Measurements from ENCODE around the gene EEF2K. TPM values are rescaled to one million over a fixed set of nuclear protein-coding genes. Genes with fewer than 3 reads are reported as not detected.

EEF2K gene
- total and polyA plus RNA-seq, 2 of the 13 experiments (the other 11 are each of a cell fraction or from before 2014, with no cell fraction given) = 22.0 to 23.8 TPM

DNA sequence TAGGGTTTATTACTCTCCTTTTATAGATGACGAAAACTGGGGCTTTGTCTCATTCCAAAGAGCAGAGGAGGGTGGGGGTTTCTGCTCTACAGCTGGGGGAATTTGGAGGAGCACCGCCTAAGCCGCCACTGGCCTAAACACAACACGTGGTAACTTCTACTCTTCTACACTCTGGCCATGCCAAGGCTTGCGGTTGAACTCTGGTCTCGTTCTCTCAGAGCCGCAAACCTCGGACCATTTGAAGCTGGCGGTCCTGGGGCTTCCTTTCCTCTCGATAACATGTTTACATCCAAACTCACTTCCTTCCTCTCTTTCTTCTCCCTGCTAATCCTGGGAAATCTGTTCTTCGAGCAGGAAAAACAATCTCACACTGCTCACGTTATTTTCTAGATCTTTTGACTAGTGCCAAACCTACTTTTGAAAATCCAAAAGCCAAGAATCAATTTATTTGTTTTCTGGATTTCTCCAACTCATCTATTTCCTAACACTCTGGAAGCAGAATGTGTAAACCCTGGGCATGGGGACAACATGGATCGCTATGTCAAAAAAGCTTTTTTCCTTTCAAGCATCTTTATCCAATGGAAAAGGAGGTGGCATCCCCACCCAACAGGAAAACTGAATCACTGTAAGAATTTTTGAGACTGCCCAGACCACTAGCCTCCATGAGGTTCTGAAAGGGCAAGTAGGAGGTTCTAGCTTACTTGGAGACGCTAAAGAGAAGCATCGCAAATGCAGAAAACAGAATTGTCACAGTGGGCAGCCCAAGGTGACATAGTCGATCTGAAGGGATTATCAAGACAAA, 13.6 kb upstream of the EEF2K start (continued):
- no peak for TF ChIP-seq U2AF1 (optimal IDR thresholded peaks at IDR 0.05; ENCODE audit: low read depth, low read length)
- peak; percentile 92 for TF ChIP-seq ZNF883 (CRISPR knock-in tag; IDR thresholded peaks at IDR 0.05; ENCODE audit: not compliant biosample characterization)
- no peak for TF ChIP-seq MBD4 (IDR thresholded peaks at IDR 0.05; ENCODE audit: borderline replicate concordance, low read length)
- TF ChIP-seq NCOA1 (CRISPR knock-in tag; IDR thresholded peaks at IDR 0.05) = no peak
- TF ChIP-seq CREB1 (IDR thresholded peaks at IDR 0.05) = no peak
- TF ChIP-seq CREB1 (CRISPR knock-in tag; IDR thresholded peaks at IDR 0.05) = no peak
- TF ChIP-seq, protein P1, sequence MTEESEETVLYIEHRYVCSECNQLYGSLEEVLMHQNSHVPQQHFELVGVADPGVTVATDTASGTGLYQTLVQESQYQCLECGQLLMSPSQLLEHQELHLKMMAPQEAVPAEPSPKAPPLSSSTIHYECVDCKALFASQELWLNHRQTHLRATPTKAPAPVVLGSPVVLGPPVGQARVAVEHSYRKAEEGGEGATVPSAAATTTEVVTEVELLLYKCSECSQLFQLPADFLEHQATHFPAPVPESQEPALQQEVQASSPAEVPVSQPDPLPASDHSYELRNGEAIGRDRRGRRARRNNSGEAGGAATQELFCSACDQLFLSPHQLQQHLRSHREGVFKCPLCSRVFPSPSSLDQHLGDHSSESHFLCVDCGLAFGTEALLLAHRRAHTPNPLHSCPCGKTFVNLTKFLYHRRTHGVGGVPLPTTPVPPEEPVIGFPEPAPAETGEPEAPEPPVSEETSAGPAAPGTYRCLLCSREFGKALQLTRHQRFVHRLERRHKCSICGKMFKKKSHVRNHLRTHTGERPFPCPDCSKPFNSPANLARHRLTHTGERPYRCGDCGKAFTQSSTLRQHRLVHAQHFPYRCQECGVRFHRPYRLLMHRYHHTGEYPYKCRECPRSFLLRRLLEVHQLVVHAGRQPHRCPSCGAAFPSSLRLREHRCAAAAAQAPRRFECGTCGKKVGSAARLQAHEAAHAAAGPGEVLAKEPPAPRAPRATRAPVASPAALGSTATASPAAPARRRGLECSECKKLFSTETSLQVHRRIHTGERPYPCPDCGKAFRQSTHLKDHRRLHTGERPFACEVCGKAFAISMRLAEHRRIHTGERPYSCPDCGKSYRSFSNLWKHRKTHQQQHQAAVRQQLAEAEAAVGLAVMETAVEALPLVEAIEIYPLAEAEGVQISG (CRISPR knock-in tag; IDR thresholded peaks at IDR 0.05) = peak; percentile 90
- TF ChIP-seq, protein P2, sequence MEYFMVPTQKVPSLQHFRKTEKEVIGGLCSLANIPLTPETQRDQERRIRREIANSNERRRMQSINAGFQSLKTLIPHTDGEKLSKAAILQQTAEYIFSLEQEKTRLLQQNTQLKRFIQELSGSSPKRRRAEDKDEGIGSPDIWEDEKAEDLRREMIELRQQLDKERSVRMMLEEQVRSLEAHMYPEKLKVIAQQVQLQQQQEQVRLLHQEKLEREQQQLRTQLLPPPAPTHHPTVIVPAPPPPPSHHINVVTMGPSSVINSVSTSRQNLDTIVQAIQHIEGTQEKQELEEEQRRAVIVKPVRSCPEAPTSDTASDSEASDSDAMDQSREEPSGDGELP (IDR thresholded peaks at IDR 0.05; ENCODE audit: borderline replicate concordance, low read depth) = peak; percentile 94
- TF ChIP-seq ASH2L (IDR thresholded peaks at IDR 0.05; ENCODE audit: insufficient read length, low read depth, low read length) = peak; percentile 95
- peak; percentile 97 for TF ChIP-seq NFKBIZ (CRISPR knock-in tag; IDR thresholded peaks at IDR 0.05)
- TF ChIP-seq, protein P3, sequence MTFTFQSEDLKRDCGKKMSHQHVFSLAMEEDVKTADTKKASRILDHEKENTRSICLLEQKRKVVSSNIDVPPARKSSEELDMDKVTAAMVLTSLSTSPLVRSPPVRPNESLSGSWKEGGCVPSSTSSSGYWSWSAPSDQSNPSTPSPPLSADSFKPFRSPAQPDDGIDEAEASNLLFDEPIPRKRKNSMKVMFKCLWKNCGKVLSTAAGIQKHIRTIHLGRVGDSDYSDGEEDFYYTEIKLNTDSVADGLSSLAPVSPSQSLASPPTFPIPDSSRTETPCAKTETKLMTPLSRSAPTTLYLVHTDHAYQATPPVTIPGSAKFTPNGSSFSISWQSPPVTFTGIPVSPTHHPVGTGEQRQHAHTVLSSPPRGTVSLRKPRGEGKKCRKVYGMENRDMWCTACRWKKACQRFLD (CRISPR knock-in tag; IDR thresholded peaks at IDR 0.05; ENCODE audit: borderline replicate concordance) = 0 out of 2 replicates have a peak, but pooled peaks have one; percentile 66
- TF ChIP-seq, protein P4, sequence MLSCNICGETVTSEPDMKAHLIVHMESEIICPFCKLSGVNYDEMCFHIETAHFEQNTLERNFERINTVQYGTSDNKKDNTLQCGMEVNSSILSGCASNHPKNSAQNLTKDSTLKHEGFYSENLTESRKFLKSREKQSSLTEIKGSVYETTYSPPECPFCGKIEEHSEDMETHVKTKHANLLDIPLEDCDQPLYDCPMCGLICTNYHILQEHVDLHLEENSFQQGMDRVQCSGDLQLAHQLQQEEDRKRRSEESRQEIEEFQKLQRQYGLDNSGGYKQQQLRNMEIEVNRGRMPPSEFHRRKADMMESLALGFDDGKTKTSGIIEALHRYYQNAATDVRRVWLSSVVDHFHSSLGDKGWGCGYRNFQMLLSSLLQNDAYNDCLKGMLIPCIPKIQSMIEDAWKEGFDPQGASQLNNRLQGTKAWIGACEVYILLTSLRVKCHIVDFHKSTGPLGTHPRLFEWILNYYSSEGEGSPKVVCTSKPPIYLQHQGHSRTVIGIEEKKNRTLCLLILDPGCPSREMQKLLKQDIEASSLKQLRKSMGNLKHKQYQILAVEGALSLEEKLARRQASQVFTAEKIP (CRISPR knock-in tag; IDR thresholded peaks at IDR 0.05; ENCODE audit: borderline replicate concordance) = no peak
- peak; percentile 76 for TF ChIP-seq KMT2B (CRISPR knock-in tag; IDR thresholded peaks at IDR 0.05)
- TF ChIP-seq, protein P5, sequence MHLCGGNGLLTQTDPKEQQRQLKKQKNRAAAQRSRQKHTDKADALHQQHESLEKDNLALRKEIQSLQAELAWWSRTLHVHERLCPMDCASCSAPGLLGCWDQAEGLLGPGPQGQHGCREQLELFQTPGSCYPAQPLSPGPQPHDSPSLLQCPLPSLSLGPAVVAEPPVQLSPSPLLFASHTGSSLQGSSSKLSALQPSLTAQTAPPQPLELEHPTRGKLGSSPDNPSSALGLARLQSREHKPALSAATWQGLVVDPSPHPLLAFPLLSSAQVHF (CRISPR knock-in tag; IDR thresholded peaks at IDR 0.05) = no peak
- TF ChIP-seq ZNF354B (CRISPR knock-in tag; IDR thresholded peaks at IDR 0.05) = no peak; the same call in 1 of the 2 replicates
- TF ChIP-seq ZNF766 (CRISPR knock-in tag; IDR thresholded peaks at IDR 0.05; ENCODE audit: borderline replicate concordance) = peak; percentile 88
- TF ChIP-seq POGZ (CRISPR knock-in tag; IDR thresholded peaks at IDR 0.05) = peak; percentile 58
- TF ChIP-seq DPF2 (CRISPR knock-in tag; IDR thresholded peaks at IDR 0.05; ENCODE audit: borderline replicate concordance, low read depth) = peak; percentile 16; the same call in 1 of the 2 replicates
- peak; percentile 94; the same call in 1 of the 2 replicates for TF ChIP-seq ZFP36L1 (CRISPR knock-in tag; IDR thresholded peaks at IDR 0.05)
- no peak; the same call in 1 of the 2 replicates for TF ChIP-seq TOE1 (CRISPR knock-in tag; IDR thresholded peaks at IDR 0.05)
- TF ChIP-seq, protein P6, sequence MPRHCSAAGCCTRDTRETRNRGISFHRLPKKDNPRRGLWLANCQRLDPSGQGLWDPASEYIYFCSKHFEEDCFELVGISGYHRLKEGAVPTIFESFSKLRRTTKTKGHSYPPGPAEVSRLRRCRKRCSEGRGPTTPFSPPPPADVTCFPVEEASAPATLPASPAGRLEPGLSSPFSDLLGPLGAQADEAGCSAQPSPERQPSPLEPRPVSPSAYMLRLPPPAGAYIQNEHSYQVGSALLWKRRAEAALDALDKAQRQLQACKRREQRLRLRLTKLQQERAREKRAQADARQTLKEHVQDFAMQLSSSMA (CRISPR knock-in tag; IDR thresholded peaks at IDR 0.05) = peak; percentile 28; the same call in 1 of the 2 replicates

All from HepG2 (cell line).